ENCODE data around the gene TMA7.

The TMA7 gene

DNA sequence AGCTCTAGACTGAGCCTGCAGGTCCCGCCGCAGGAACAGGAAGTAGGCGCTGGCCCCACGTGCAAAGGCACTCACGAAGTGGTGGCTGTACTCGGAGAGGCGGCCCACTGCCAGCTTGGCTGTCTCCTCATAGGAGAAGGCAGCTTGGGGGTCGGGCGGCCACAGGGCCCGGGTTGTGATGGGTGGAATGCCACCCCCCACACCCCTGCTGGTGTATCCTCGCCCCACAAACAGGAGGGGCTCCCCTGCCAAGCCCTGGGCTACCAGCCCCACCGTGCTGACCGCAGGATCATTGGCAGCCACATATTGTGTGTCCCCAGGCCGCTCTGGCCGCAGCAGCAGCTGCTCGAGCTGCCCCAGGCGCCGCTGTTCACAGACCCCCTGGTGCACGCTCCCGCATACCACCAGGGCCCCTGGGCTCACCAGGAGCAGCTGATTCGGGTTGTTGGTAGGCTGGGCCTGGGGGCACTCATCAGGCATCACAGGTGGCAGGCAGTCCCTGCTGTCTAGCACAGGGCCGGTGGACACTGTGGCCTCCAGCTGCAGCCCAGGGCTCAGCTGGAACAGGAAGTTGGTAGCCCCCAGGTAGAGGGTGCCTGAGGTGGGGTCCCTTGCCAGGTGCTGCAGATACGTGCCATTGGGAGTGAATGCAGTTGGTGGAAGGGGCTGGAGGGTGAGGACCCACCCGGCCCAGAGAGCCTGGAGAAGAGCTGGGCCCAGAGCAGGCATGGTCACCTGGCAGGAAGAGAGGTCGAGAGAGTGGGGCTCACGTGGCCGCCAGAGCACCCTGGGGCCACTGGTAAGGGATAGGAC, 16.0 kb upstream of the TMA7 start:
- no peak for DNase-seq

DNA sequence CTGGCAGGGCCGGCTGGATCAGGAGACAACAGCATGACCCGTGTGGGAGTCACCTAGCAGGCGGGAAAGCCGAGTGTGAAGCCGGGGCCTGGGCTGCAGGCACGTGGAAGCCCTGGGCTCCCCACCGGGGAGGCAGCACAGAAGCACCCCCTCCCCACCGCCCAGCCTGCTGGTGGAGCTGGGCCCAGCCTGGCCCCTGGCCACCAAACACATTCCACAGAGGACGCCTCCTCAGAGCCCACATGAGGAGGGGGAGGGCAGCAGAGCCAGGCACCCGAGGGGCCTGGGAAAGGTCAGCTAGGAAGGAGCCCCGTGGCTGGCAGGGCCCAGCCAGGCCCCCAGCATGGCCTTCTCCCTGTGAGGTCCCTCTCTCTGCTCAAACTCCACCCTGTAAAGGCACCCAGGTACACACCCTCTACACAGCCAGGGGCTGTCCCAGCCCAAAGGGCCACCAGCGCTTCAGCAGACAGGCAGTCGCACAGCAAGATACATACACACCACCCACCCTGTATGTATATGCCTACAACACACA, 14.7 kb upstream of the TMA7 start:
- DNase-seq, result no peak

DNA sequence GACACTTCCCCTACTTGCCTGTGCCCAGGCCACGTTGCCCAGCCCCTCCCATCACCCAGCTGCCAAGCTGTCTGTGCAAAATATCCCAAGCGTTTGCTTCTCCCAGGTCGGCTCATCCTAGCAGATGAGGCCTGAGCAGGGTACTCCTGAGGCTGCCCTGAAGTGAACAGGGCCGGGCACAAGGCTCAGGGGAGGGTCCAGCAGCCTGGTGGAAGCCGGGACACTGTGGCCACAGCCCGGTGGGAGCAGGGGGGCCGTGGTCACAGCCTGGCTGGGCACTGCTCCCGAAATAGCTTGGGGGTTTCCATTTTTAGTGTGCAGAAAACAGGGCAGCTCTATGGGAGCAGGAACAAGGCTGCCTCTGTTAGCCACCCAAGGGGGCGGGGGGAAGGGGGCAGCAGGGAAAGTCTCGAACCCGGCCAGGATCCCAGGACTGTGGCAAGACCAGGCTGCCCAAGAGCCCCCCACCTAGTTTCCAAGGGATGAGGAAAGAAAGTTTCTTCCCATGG, 13.6 kb upstream of the TMA7 start:
- no peak for DNase-seq

DNA sequence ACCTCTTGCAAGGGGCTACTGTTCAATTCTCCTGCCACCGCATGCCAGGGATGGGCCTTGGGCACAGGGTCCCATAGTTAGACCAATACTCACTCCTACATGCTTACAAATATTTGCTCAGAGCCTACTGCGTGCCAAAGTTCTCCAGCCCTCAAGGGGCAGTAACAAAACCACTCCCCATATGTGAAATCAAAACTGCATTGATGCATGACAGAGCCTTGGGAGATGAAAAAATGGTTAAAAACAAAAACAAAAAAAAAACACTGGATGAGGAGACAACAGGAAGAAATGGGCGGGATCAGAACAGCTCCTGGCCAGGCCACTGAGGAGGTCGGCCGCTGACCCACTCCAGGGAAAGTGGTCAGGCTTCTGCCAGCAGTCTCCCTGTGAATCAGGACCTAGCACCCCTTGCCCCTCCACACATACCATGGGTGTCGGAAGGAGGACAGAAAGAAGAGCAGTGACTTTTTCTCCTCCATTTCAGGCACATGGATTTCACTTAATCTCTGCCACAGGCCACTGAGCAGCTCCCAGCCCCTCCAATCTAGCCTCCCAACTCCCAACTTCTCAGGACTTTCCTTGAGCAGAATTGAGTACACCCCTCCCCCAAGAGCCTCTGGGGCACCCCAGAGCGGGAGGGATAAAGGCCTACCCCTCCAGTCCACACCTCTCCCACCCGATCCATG, 13.0 kb upstream of the TMA7 start:
- DNase-seq, result no peak

DNA sequence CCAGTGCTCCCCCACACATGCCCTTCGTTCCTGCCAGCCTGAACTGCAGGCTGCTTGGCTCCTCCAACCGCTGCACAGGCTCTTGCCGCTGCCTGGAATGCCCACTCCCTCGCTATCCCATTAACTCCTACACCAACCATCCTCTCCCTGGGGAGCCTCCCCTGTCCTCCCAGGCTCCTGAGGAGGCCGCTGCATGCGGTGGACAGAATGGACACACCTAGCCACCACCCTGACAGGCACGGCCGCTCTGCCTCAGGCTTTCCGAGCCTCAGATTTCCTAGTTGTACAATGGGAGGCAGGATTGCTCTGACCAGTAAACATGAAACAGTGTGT, 12.5 kb upstream of the TMA7 start:
- no peak for DNase-seq

DNA sequence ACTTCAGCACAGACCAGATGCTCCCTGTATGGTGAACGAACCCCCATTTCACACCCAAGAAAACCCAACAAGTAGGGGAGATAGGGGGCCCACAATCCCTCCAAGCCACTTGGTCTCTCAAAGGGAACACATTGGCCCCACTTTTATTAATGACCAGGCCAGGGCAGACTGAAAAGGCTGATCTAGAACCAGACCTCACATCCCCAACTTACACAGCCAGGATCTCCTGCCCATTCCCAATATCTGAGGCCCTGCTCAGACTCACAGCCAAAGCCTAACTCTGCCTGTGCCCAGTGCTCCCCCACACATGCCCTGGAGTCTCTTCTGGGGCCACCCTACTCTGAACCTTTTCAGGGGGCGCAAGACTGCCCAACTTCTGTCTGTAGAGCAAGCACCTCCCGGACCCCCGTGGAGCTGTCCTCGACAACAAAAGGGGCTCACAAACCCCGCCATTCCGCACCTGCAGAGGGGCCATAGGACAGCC, 11.9 kb upstream of the TMA7 start:
- DNase-seq, result no peak

DNA sequence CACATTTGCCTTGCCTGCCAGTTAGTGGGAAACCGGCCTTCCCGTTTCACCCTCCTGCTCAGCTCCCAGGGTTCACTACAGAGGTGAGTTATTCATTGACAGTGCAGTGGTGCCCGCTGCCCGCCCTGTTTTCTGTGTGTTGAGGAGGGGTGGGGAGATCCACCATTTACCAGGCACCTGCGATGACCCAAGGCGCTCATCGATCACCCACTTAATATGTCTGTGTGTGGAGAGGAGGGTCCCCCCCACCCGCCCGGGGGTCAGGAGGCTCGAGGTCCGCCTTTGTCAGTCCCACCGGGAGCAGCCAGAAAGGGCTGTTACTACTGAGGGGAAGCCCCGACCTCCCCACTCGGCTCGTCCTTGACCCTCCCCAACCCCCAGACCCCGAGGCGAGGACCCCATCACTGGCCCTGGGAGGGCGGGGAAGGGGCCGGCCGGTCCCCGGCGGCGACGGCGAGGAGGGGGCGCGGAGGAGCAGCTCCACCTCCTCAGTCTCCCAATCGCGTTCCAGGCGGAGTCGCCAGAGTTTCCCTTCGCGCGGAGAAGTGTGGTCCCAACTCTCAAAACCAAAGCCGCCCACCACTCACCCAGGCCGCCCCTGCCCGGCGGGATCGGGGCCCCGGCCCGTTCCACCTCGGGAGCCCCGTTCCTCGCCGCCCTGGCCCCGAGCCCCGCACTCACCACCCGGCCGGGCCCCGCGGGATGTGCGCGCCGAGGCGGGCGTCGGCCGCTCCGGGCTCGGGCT, 11.3 kb upstream of the TMA7 start:
- DNase-seq, result no peak

DNA sequence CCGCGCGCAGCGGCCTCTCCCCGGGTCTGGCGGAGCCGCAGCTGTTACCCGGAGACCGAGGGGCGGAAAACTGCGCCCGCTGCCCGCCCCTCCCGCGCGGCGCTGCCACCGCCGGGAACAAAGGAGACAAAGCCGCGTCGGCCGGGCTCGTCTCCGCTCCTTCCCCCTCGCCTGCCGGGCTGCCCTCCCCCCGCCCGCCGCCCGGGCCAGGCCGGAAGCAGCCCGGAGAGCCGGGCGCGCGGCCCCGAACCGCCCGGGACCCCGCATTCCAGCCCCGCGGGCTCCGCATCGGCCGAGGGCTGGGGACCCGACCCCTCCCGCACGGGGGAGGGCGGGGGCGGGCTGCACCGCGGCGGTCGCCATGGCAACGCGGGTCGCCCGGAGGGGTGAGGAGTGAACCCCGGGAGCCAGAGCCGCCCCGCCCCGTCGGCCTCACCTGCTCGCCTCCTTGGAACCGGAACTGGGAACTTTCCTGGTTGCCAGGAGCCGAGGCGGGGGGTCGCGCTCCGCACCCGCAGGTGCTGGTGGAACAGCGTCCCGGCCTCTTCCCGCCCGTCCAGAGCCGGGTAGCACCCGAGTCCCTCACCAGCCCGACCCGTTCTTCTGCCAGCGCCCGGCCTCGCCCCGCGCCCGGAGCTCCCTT, 10.6 kb upstream of the TMA7 start:
- DNase-seq, result no peak

DNA sequence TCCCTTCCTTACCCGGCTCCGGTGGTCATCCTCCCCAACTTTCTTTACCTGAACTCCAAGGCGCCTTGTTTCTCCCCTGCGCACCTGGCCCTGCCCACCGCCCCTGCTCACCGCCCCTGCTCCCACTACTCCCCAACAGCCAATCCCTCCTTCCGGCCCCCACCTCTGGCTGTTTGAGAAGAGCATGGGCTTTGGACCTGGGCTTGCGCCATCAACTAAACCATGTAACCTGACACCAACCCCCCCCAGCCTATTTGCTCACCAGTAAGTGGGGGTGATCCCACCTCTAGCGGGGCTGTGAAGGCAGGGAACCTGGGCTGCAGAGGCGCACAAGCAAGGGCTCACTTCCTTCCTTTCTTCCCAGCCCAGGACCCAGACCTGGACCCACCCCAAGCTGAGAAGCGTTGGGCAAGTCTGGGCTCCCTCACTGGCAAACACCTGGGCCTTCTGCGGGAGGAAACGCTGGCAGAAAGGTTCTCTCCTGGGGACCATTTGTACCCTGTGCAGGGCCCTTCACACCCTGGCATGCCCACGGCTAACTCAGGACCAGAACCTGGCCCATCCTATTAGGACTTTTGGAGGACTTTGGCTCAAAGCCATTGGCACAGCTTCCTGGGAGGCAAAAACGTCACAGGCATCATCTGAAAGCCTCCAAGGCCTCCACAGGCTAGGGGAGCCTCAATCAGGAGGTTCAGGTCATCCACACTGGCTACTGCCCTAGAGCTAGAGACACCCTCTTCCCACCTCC, 9.9 kb upstream of the TMA7 start, which contains the start of gene PLXNB1:
Gene PLXNB1 (minus strand): TSS at position 127 of the 748 bp plus-strand sequence. CDS start 5,475 bp downstream, outside the sequence.
- DNase-seq, result no peak

DNA sequence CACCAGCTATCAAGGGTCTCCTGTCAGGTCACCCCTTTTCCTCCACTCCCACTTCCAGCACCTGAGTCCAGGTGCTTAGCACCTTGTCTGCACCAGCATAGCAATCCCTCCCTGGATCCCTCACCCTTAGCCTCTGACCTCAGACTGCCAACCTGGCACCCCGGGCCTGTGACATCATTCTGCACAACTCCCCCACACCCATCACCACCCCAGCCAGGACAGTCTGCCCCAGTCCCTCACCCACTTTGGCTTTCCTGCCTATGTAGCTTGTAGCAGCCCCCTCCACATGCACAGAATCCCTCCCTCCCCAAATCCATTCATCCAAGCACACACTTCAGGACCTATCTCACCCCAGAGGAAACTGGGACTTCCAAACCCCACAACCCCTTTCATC, 9.4 kb upstream of the TMA7 start:
- no peak for DNase-seq

DNA sequence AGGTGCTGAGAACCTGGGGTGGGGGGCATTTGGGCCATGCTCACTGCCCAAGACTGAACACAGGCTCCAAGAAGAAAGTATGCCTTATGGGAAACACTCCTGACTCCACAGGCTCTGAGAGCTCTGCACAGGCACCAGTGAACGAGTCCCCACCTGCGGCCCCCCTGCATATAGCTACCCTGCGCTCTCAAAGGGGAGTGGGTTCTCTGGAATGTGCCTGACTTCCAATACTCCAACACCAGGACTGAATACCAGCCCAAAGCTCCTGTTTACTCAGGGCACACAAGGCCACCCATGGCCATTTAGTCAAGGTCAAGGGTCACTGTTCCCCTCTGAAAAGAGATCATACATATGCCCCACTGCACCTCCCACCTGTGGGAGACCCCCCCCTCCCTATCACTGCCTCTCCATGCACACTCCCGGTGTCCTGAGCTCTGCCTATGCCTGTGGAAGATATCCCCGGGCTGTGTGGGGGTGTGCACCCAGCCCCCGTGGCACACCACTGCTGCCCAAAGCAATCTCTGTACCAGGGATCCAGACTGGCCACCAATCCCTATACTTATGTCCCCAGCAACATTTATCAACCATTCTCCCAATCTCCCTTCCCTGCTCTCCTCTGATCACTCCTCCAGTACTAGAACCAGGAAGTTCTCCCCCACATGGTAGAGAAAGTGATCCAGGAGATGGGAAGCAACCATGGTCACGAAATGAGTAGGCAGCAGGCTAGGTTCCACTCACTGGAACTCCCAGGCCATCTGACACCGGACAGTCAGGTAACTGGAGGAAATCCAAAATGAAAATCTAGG, 8.6 kb upstream of the TMA7 start:
- DNase-seq, result no peak

DNA sequence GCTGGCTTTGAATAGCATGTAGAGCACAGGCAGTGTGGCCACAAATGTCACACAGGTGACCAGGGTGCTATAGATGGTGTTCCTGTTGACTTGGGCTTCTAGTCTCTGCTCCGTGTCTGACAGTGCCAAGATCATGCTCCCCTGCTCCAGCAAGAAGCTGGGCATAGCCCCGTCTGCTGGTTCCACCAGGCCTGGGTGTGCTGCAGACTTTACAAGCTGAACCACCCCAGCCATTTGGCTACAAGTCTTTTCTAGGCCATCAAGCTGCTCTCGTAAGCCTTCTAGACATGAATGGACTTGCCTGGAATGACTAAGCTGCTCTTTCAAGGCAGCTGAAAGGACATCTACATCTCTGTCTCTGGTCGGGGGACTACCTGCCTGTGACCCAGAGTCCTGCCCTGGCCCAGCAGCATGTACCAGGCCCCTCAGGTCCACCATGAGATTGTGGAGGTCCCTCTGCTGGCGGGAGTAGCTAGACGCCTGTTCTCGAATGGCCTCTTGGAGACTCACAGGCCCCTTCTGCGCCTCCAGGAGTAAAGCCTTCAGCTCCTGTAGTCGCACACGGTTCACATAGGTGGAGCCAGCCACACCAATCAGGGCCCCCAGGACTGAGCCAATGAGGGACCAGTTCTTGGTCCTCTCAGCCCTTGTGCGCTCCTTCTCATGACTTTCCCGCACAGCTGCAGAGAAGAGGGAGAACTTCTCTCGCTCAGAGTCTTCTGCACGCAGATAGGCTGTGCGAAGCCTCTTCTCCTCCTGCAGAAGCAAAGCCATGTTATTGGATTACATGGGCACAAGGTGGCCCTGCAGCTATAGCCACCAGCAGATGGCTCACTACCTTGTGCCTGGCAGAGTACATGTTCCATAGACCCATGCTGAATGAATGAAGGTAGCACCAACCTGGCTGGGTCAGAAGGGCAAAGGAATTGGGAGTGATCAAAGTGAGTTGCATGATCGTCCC, 7.4 kb upstream of the TMA7 start:
- DNase-seq, result peak; percentile 30

DNA sequence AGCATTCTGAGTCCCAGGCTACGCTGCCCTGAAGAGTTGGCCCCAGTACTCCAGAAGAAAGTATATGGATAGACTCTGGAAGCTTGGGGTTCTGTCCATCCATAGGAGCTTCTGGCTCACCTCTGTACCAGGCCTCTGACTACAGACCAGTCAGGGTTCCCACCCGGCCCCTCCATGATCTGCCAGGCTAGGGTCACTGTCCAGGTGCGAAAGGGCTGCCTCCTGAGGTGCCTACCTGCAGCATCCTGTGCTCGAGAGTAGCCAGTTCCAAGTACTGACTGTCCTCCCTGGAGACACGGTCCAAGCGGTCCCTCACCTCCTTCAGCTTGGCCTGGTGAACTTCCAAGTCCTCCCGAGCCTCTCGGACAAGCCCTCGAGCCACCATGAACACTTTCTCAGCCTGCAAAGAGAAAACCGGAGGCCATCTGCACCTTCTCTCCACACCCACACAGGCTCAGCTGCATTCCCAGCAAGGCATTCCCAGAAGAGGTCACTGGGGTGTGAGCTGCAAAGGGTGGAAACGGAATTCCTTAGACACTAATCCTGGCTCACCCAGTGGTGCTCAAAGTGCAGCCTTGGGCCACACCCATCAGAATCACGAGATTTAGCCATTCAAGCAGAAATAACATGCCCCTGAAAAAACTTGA, 6.5 kb upstream of the TMA7 start:
- no peak for DNase-seq

DNA sequence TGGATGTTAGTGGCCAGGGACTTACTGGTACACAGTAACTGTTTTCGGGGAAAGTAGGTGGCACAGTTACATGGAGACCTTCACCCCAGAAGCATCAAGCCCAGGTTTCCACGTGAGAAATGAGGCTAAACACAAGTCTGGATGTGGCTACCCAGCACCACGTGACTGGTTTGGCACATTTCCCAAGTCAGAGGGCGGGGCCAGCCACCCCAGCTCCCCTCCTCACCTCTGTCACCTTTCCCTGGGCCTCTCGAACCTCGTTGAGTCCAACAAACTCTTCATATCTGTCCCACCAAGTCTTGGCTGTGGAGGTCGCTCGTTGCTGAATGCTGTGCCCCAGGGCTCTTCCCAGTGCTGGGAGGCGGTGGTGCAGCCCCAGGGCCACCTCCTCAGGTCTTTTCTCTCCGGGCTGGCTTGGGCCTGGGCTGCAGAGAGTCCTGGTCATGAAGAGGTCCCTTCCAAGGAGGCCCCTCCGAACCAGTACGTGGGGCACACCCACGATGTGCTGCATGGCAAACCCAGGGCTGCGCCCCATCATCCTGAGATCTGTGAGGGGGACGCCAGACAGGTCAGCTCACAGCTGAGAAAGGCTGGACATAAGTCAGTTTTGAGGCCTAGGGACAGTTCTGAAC, 5.3 kb upstream of the TMA7 start:
- DNase-seq, result peak; percentile 50

DNA sequence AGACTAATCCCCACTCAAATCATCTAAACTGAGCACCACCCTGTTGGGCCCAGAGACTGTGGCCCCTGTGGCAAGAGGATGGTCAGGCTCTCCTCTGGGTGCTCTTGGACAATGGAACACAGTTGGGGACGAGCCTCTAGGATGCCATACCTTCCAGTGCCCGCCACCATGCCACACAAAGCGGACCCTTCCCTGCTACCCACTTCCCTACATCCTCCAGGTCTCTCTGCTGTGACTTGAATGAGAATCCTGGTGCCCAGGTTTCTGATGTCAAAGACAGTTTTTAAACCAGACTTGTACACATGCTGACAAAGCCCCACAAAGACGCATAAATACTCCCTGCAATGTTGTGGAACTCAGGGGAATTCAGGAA, 4.8 kb upstream of the TMA7 start:
- DNase-seq, result no peak

DNA sequence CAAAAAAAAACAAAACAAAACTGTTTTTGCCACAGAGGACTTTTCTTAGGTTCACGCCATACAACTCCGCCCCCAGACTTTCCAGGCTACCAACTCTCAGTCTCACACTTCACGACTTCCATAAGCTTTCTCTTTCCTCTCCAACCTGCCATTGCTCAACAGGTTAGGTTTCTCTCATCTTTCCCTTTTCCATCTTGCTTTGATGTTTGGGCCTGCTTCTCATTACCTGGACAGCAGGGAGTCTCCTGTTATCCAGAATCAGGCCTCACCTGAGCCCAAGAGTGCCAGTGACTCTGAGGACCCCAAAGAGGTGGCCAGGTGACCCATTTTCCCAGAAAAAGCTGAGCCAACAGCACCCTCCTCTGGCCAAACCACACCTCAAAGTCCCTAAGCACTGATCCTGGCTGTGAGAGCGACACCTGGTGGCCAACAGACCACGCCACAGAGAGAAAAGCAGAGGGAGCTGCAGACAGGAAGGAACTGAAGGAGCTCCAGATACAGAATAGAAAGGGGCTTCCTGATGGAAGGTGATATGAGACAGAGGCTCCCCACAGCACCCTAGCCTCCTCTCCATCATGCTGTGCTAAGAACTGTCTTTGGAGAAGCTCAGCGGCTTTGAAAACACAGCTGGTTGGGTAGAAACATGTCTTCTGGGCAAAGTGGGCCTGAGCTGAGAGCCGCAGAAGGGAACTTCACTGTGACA, 4.1 kb upstream of the TMA7 start:
- DNase-seq, result peak; percentile 89

DNA sequence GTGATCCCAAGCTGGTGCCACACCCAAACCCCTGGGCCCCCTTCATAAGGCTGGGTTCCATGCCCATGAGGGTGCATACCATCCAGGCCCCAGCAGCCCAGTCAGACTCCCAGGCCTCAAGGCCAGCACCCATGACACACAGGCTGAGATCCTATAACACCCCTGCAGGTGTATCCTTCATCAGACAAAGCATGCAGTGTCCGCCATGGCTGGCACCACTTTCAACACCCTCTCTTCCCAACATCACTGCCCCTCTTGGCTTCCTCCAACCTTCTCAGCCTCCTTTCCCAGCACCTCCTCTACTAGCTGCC, 3.6 kb upstream of the TMA7 start:
- no peak for DNase-seq

DNA sequence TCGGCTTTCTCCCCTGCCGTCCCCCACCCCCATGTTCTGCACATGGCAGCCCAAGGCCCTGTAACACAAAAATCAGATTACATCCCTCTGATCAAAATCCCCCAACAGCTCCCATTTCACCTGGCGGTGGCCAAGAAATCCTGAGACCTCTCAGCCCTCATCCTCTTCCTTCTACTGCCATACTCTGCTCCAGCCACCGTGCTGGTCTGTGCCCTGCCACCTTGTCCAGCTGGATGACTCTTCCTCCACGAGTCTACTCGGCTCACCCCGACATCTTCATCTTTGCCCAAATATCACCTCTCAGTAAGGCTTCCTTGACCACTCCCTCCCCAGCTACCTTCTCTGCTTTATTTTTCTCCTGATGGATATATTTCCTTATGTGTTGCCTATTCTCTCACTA, 3.2 kb upstream of the TMA7 start:
- DNase-seq, result no peak
